AG10803 (cell line): ENCODE data around the gene PHOX2A.
"Not testable (repeated sequence)": the region's sequence is repeated elsewhere in the genome, so short reads cannot be mapped to it uniquely, and the experiment has no call there.

ENCODE experiments used
- DNase-seq: peaks from one replicate; pipeline ENCODE4 v3.0.0; 2010; ENCODE audit warnings: low read depth
- H3K4me3 ChIP-seq: 2 replicates; pipeline ENCODE4 v1.5.1; 2011; ENCODE audit warnings: mild to moderate bottlenecking, low read length, control low read depth
- CTCF ChIP-seq: conservative IDR thresholded peaks from 2 replicates; pipeline ENCODE4 v1.5.1; 2011; ENCODE audit warnings: mild to moderate bottlenecking, low read length, control low read depth, inconsistent platforms

PHOX2A gene

GRCh38 chr11:72220696-72221363 is 23.1 kb downstream of the PHOX2A start:
- no peak for DNase-seq
- TF ChIP-seq CTCF = no peak
- no peak overlapping the region for H3K4me3 ChIP-seq

- no peak overlapping the region for H3K4me3 ChIP-seq
- TF ChIP-seq CTCF = no peak
- no peak for DNase-seq
These were observed 25.7 kb downstream of the PHOX2A start for GRCh38 chr11:72218251-72218745.

- H3K4me3 ChIP-seq = no peak overlapping the region
- no peak for DNase-seq
- no peak for TF ChIP-seq CTCF
These were observed 26.1 kb downstream of the PHOX2A start for GRCh38 chr11:72217841-72218240.

- H3K4me3 ChIP-seq = no peak within 1 kb of the TSS
- TF ChIP-seq CTCF = no peak
- DNase-seq = no peak
These were observed 27.3 kb downstream of the PHOX2A start, which contains the start of gene FOLR2 for GRCh38 chr11:72216638-72217037. Gene FOLR2 (plus strand): TSS chr11:72216794. CDS start chr11:72218585, 1,791 bp downstream.

- no peak overlapping the region for H3K4me3 ChIP-seq
- no peak for TF ChIP-seq CTCF
- DNase-seq = no peak
These were observed 34.9 kb downstream of the PHOX2A start for GRCh38 chr11:72209101-72209500.

GRCh38 chr11:72208281-72208680 is 35.7 kb downstream of the PHOX2A start:
- no peak for DNase-seq

GRCh38 chr11:72206794-72207193 is 37.2 kb downstream of the PHOX2A start:
- not testable (repeated sequence) for H3K4me3 ChIP-seq, DNase-seq

More at GRCh38 chr11:72208281-72208680, 35.7 kb downstream of the PHOX2A start:
- no peak for TF ChIP-seq CTCF
- no peak overlapping the region for H3K4me3 ChIP-seq
